CD4-positive, CD25-positive, alpha-beta regulatory T cell (primary cell): ENCODE results near the gene PTPA. TPM values are rescaled to one million over a fixed set of nuclear protein-coding genes. Genes with fewer than 3 reads are reported as not detected.

Experiments used
- ATAC-seq, 2 donors: fragments of 150-1000 bp; cut with Tn5 transposase; one replicate each; pipeline ENCODE4 v1.10.0; 2021; ENCODE audit warnings: low read depth in 2 of 2, moderate number of reproducible peaks in 2 of 2, moderate library complexity in 1 of 2
- DNase-seq, 3 donors: peaks; one replicate each; pipeline versions ENCODE4 v3.0.0 to v3.0.0-alpha.2; 2012 to 2022; ENCODE audit warnings: mixed read lengths in 1 of 3
- H3K27ac ChIP-seq: one replicate; pipeline ENCODE4 v1.7.0; 2013; ENCODE audit warnings: mild to moderate bottlenecking, low read length; ENCODE audit not compliant: insufficient read depth, poor library complexity, severe bottlenecking
- H3K27me3 ChIP-seq: one replicate; pipeline ENCODE4 v1.7.0; 2013; ENCODE audit warnings: low read length; ENCODE audit not compliant: control insufficient read depth, insufficient read depth
- H3K36me3 ChIP-seq: one replicate; pipeline ENCODE4 v1.7.0; 2013; ENCODE audit warnings: mild to moderate bottlenecking, low read length, moderate library complexity; ENCODE audit not compliant: control insufficient read depth, insufficient read depth
- H3K4me1 ChIP-seq: 2 replicates; pipeline ENCODE4 v1.7.0; 2013; ENCODE audit warnings: mild to moderate bottlenecking, low read length; ENCODE audit not compliant: insufficient read depth, control insufficient read depth, poor library complexity, severe bottlenecking
- H3K4me3 ChIP-seq: one replicate; pipeline ENCODE4 v1.7.0; 2013; ENCODE audit warnings: low read depth, mild to moderate bottlenecking, low read length, moderate library complexity
- H3K9me3 ChIP-seq, 2 experiments: 1 replicate in 1 of 2; 2 replicates in 1 of 2; pipeline ENCODE4 v1.7.0; 2013; ENCODE audit warnings: low read length in 2 of 2, mild to moderate bottlenecking in 1 of 2, moderate library complexity in 1 of 2; ENCODE audit not compliant: control insufficient read depth in 2 of 2
- H3K27ac Mint-ChIP-seq, 3 donors: one replicate each; pipeline ENCODE4 v1.8.0; 2020 to 2022; ENCODE audit warnings: mild to moderate bottlenecking in 3 of 3, mixed read lengths in 3 of 3, moderate library complexity in 2 of 3
- H3K27me3 Mint-ChIP-seq: one replicate; pipeline ENCODE4 v1.8.0; 2022; ENCODE audit warnings: mild to moderate bottlenecking, mixed read lengths
- H3K36me3 Mint-ChIP-seq: one replicate; pipeline ENCODE4 v1.8.0; 2020; ENCODE audit warnings: mixed read lengths
- H3K4me1 Mint-ChIP-seq, 4 donors: one replicate each; pipeline ENCODE4 v1.8.0; 2020 to 2022; ENCODE audit warnings: mixed read lengths in 4 of 4, mild to moderate bottlenecking in 1 of 4
- H3K4me3 Mint-ChIP-seq, 4 donors: one replicate each; pipeline ENCODE4 v1.8.0; 2020 to 2022; ENCODE audit warnings: mild to moderate bottlenecking in 4 of 4, mixed read lengths in 4 of 4, moderate library complexity in 3 of 4
- H3K9me3 Mint-ChIP-seq, 7 donors: one replicate each; pipeline ENCODE4 v1.8.0; 2020 to 2022; ENCODE audit warnings: mixed read lengths in 7 of 7, mild to moderate bottlenecking in 3 of 7, moderate library complexity in 2 of 7
- polyA plus RNA-seq, 4 donors: library from polyadenylated mRNA; unstranded; fragments of 300-500 nt; fragmentation: Illumina TruSeq; gene quantifications; one replicate each; pipeline ENCODE4 v1.2.3, GENCODE V29; 2021
- total RNA-seq: library from RNA; stranded (reverse); gene quantifications from one replicate; pipeline ENCODE4 v1.2.3, GENCODE V29; 2022

The PTPA gene
- total and polyA plus RNA-seq, 5 donors from 2014 or later = 12.9 to 53.7 (median 16.7) TPM

GRCh38 chr9:129140397-129141065 lies 29.3 kb downstream of the PTPA start:
- peaks cover 36% of the 10 kb centered on the region for H3K4me1 ChIP-seq
- Mint-ChIP-seq H3K9me3 (no peaks in the 10 kb centered on the region), H3K4me3 (peak overlapping the region; percentile 82 to 98 (median 90)), H3K4me1 (peaks cover 8 to 36% (median 17%) of the 10 kb centered on the region in 4 donors), H3K27ac (peak overlapping the region; percentile 79 to 99 (median 94)), H3K27me3 (no peaks in the 10 kb centered on the region), H3K36me3 (peaks cover 16% of the 10 kb centered on the region)
- H3K4me3 ChIP-seq = peak overlapping the region; percentile 82
- DNase-seq (no peak), ATAC-seq (peak in 1 of 2 donors; percentile 1)
- H3K27ac ChIP-seq = peak overlapping the region; percentile 90
- no peaks in the 10 kb centered on the region for H3K27me3 ChIP-seq
- peaks cover 22% of the 10 kb centered on the region for H3K36me3 ChIP-seq
- H3K9me3 ChIP-seq = no peaks in the 10 kb centered on the region

- peak in 2 of 3 donors; percentile 22 to 29 for DNase-seq
- no peak for ATAC-seq
- H3K4me1 ChIP-seq = peaks cover 36% of the 10 kb centered on the region
- H3K4me3 Mint-ChIP-seq = peak overlapping the region in 3 of 4 donors; percentile 46 to 92 (median 87)
- peak overlapping the region; percentile 79 to 94 (median 81) for H3K27ac Mint-ChIP-seq
- H3K36me3 Mint-ChIP-seq = peaks cover 16% of the 10 kb centered on the region
- no peaks in the 10 kb centered on the region for H3K9me3 ChIP-seq
- H3K27ac ChIP-seq = peak overlapping the region; percentile 90
- H3K27me3 Mint-ChIP-seq = no peaks in the 10 kb centered on the region
- H3K36me3 ChIP-seq = peaks cover 20% of the 10 kb centered on the region
- peak overlapping the region; percentile 41 for H3K4me3 ChIP-seq
- no peaks in the 10 kb centered on the region for H3K27me3 ChIP-seq
- H3K4me1 Mint-ChIP-seq = peaks cover 8 to 36% (median 17%) of the 10 kb centered on the region in 4 donors
- no peaks in the 10 kb centered on the region for H3K9me3 Mint-ChIP-seq
Observed at GRCh38 chr9:129141066-129142041, 30.1 kb downstream of the PTPA start.

GRCh38 chr9:129142138-129142935 lies 31.1 kb downstream of the PTPA start:
- H3K4me3 Mint-ChIP-seq = peak overlapping the region; percentile 32 to 85 (median 56)
- H3K4me1 Mint-ChIP-seq = peaks cover 8 to 36% (median 17%) of the 10 kb centered on the region in 4 donors
- ATAC-seq = no peak
- Histone ChIP-seq H3K4me1 (peaks cover 36% of the 10 kb centered on the region), H3K4me3 (no peak overlapping the region), H3K27ac (no peak overlapping the region), H3K27me3 (no peaks in the 10 kb centered on the region), H3K9me3 (no peaks in the 10 kb centered on the region), H3K36me3 (peaks cover 16% of the 10 kb centered on the region)
- DNase-seq = no peak
- H3K36me3 Mint-ChIP-seq = peaks cover 16% of the 10 kb centered on the region
- H3K9me3 Mint-ChIP-seq = no peaks in the 10 kb centered on the region
- no peaks in the 10 kb centered on the region for H3K27me3 Mint-ChIP-seq
- peak overlapping the region in 2 of 3 donors; percentile 42 to 60 for H3K27ac Mint-ChIP-seq

GRCh38 chr9:129143031-129143927 lies 32.1 kb downstream of the PTPA start:
- Mint-ChIP-seq H3K27ac (peak overlapping the region in 2 of 3 donors; percentile 42 to 60), H3K36me3 (peaks cover 13% of the 10 kb centered on the region), H3K4me1 (peaks cover 8 to 36% (median 17%) of the 10 kb centered on the region in 4 donors), H3K9me3 (no peaks in the 10 kb centered on the region), H3K4me3 (peak overlapping the region; percentile 23 to 85 (median 56)), H3K27me3 (no peaks in the 10 kb centered on the region)
- peak; percentile 53 to 71 (median 65) for DNase-seq
- Histone ChIP-seq H3K27ac (no peak overlapping the region), H3K4me1 (peaks cover 36% of the 10 kb centered on the region), H3K9me3 (no peaks in the 10 kb centered on the region), H3K27me3 (no peaks in the 10 kb centered on the region), H3K36me3 (peaks cover 11% of the 10 kb centered on the region), H3K4me3 (no peak overlapping the region)
- no peak for ATAC-seq

- H3K4me1 ChIP-seq = peaks cover 25% of the 10 kb centered on the region
- no peak overlapping the region for H3K4me3 ChIP-seq
- Mint-ChIP-seq H3K27me3 (no peaks in the 10 kb centered on the region), H3K27ac (no peak overlapping the region), H3K4me3 (no peak overlapping the region), H3K9me3 (no peaks in the 10 kb centered on the region), H3K36me3 (peaks cover 21% of the 10 kb centered on the region), H3K4me1 (peaks cover 4 to 24% (median 7%) of the 10 kb centered on the region in 4 donors)
- ATAC-seq = no peak
- no peak overlapping the region for H3K27ac ChIP-seq
- no peaks in the 10 kb centered on the region for H3K9me3 ChIP-seq
- no peak for DNase-seq
- peaks cover 11% of the 10 kb centered on the region for H3K36me3 ChIP-seq
- H3K27me3 ChIP-seq = no peaks in the 10 kb centered on the region
Observed at GRCh38 chr9:129145316-129145715, 34.1 kb downstream of the PTPA start.

DNA sequence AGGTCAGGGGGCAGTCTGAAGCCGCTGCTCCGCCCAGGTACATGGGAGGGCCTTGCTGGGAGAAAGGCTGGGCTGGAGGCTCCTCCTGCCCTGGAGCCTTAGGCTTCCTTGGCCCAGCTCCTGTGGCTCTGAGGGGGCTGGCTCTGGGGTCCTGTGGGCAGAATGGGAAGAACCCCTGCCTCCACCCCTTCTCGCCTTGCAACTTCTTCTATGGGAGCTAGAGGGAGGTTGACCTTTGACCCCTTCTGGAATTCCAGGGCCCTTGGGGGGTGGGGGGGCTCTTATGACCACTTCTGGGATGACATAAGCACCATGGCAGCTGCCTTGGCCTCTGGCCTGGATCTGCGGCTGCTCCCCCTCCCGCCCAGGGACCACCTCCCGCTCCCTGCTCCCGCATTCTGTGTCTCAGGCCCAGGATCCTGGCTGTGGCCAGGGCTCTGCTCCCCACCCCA lies 34.7 kb downstream of the PTPA start:
- Mint-ChIP-seq H3K4me1 (peaks cover 4 to 22% (median 6%) of the 10 kb centered on the region in 4 donors), H3K4me3 (no peak overlapping the region), H3K27me3 (no peaks in the 10 kb centered on the region), H3K27ac (no peak overlapping the region), H3K9me3 (no peaks in the 10 kb centered on the region), H3K36me3 (peaks cover 21% of the 10 kb centered on the region)
- ATAC-seq (no peak), DNase-seq (no peak)
- Histone ChIP-seq H3K9me3 (no peaks in the 10 kb centered on the region), H3K27me3 (no peaks in the 10 kb centered on the region), H3K27ac (no peak overlapping the region), H3K4me1 (peaks cover 19% of the 10 kb centered on the region), H3K4me3 (no peak overlapping the region), H3K36me3 (peaks cover 11% of the 10 kb centered on the region)
